Right atrium auricular region (tissue), 2 donors: ENCODE data around the gene COQ6. TPM values are rescaled to one million over a fixed set of nuclear protein-coding genes. Genes with fewer than 3 reads are reported as not detected.

Experiments used
- DNase-seq: peaks from one replicate; pipeline ENCODE4 v3.0.0-alpha.2; 2019; ENCODE audit warnings: low spot score
- H3K27ac ChIP-seq, 2 donors: fragments of 200-600 bp; sonication (generic); 1 replicate in 1 of 2; 2 replicates in 1 of 2; pipeline ENCODE4 v1.5.1; 2016 to 2019
- H3K27me3 ChIP-seq, 2 donors: fragments of 200-600 bp; sonication (generic); one replicate each; pipeline versions ENCODE4 v1.5.1 to v1.6.0; 2017 to 2019
- H3K36me3 ChIP-seq: fragments of 200-600 bp; sonication (generic); one replicate; pipeline ENCODE4 v1.5.1; 2016
- H3K4me1 ChIP-seq, 2 donors: fragments of 200-600 bp; sonication (generic); one replicate each; pipeline versions ENCODE4 v1.5.1 to v1.6.0; 2017 to 2019
- H3K4me3 ChIP-seq, 2 donors: fragments of 200-600 bp; sonication (generic); 1 replicate in 1 of 2; 2 replicates in 1 of 2; pipeline ENCODE4 v1.5.1; 2017 to 2019; ENCODE audit warnings: mild to moderate bottlenecking in 1 of 2, moderate library complexity in 1 of 2
- H3K9me3 ChIP-seq, 2 donors: fragments of 200-600 bp; sonication (generic); one replicate each; pipeline ENCODE4 v1.5.1; 2019
- total RNA-seq, 2 donors: library from RNA; depleted of rRNA; stranded (reverse); fragments of >200 nt; gene quantifications; one replicate each; pipeline ENCODE4 v1.1.0, GENCODE V29; 2016
- TF ChIP-seq, protein P1 (sequence below), 2 donors: fragments of 200-600 bp; sonication (generic); IDR thresholded peaks; one replicate each; pipeline ENCODE4 v1.5.1; 2019; ENCODE audit warnings: antibody characterized with exemption in 2 of 2

The COQ6 gene
- total RNA-seq, 2 donors from 2014 or later = 34.2 to 64.9 TPM

DNA sequence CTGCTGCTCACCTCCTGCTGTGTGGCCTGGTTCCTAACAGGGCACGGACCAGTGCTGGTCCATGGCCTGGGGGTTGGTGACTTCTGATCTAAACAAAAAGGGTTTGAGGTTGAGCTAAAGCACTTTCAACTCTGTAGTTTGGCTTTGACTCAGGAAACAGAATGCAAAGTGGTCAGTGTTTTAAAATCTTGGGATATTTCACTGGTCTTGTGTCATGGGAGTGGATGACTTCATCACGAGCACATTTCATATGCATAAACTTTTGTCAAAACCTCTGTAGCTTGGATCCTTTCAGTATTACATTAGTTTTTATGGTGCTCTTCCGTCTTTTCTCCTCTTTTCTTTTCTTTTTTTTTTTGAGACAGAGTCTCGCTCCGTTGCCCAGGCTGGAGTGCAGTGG, 25.8 kb upstream of the COQ6 start:
- H3K27me3 ChIP-seq = no peaks in the 10 kb centered on the region
- no peak overlapping the region for H3K27ac ChIP-seq
- no peak overlapping the region for H3K4me3 ChIP-seq
- H3K36me3 ChIP-seq = peaks cover 89% of the 10 kb centered on the region
- no peaks in the 10 kb centered on the region for H3K4me1 ChIP-seq
- no peak for DNase-seq
- TF ChIP-seq, protein P1, sequence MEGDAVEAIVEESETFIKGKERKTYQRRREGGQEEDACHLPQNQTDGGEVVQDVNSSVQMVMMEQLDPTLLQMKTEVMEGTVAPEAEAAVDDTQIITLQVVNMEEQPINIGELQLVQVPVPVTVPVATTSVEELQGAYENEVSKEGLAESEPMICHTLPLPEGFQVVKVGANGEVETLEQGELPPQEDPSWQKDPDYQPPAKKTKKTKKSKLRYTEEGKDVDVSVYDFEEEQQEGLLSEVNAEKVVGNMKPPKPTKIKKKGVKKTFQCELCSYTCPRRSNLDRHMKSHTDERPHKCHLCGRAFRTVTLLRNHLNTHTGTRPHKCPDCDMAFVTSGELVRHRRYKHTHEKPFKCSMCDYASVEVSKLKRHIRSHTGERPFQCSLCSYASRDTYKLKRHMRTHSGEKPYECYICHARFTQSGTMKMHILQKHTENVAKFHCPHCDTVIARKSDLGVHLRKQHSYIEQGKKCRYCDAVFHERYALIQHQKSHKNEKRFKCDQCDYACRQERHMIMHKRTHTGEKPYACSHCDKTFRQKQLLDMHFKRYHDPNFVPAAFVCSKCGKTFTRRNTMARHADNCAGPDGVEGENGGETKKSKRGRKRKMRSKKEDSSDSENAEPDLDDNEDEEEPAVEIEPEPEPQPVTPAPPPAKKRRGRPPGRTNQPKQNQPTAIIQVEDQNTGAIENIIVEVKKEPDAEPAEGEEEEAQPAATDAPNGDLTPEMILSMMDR (IDR thresholded peaks at IDR 0.05) = no peak
- no peaks in the 10 kb centered on the region for H3K9me3 ChIP-seq

DNA sequence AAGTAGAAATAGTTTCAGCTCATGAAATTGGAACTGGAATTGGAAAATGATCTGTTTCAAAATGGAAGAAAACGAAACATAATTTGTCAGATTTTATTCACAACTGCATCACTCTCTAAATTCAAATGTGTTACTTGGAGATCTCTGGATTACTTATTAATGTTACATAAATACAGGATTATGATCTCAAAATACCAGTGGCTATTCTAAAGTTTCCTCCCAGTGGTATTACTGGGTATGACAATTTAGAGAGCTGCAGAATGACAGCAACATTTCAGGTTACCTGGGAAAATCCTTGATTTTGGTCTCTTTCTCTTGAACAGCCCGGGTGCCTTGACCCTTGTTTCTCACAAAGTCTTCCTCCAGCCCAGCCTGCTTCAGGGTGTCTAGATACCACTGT, 14.4 kb upstream of the COQ6 start:
- Histone ChIP-seq H3K4me1 (no peaks in the 10 kb centered on the region), H3K9me3 (no peaks in the 10 kb centered on the region), H3K27ac (no peak overlapping the region), H3K36me3 (peaks cover 69% of the 10 kb centered on the region), H3K27me3 (no peaks in the 10 kb centered on the region), H3K4me3 (no peak overlapping the region)
- no peak for DNase-seq
- TF ChIP-seq, protein P1 (IDR thresholded peaks at IDR 0.05) = peak in 1 of 2 donors; percentile 35

DNA sequence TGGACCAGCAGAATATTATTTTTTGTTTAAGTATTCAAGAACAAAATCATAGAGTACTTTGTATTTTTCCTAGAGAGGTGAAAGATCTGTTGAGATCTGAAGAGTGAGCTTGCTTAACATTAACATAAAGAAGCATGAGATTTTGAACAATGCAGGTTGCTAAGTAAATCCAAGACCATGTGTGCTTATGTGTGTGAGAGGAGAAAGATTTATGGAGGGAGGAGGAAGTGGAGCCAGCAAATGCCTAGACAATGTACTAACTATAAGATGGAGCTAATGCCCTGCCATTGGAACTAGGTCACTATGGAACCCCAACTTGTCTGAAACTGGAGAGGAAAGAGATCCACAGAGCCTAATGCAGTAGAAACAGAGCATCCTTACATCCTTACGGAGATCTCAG, 13.6 kb upstream of the COQ6 start:
- H3K4me1 ChIP-seq = no peaks in the 10 kb centered on the region
- H3K4me3 ChIP-seq = no peak overlapping the region
- H3K27me3 ChIP-seq = no peaks in the 10 kb centered on the region
- TF ChIP-seq, protein P1 (IDR thresholded peaks at IDR 0.05) = no peak
- no peak overlapping the region for H3K27ac ChIP-seq
- DNase-seq = no peak
- no peaks in the 10 kb centered on the region for H3K9me3 ChIP-seq
- peaks cover 62% of the 10 kb centered on the region for H3K36me3 ChIP-seq

DNA sequence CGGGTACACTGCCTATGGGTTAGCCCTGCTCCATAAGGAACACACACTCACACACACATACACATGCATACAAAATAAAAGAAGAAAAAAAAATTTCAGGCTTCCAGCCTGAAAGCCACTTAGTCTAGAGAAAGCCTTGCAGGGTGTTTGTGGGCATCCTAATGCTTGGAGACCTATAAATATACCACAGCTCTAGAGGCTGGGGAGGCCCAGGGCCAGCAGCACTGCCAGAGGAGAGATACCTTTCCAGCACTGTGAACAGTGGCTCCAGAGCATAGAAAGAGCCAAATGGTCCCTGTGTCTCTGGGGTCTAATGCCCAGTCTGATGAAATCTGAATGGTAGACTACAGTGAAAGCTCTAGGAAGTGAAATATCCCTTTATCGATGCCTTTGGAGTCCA, 13.1 kb upstream of the COQ6 start:
- no peak for DNase-seq
- Histone ChIP-seq H3K4me3 (no peak overlapping the region), H3K4me1 (no peaks in the 10 kb centered on the region), H3K27me3 (no peaks in the 10 kb centered on the region), H3K9me3 (no peaks in the 10 kb centered on the region), H3K36me3 (peaks cover 62% of the 10 kb centered on the region), H3K27ac (no peak overlapping the region)
- TF ChIP-seq, protein P1 (IDR thresholded peaks at IDR 0.05) = no peak

DNA sequence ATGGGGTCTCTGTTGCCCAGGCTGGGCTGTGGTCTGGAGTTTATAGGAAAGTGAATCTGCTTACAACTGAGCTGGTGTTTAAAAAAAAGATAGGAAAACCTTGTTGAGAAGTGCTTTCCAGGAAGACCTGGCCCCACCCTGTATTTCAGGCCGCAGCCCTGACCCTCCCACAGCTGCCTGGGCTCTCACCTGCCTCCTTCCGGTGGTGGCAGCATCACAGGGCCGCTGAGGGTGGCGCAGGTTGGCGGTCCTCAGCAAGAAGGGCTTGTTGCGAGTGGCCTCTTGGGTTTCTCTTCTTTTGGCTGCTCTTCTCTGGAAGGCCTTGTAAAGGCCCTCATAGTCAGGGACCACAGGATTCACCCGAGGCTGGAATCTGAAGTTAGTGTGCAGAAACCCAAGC, 7.9 kb upstream of the COQ6 start:
- DNase-seq = no peak
- Histone ChIP-seq H3K4me1 (no peaks in the 10 kb centered on the region), H3K36me3 (peaks cover 51% of the 10 kb centered on the region), H3K27me3 (no peaks in the 10 kb centered on the region), H3K27ac (no peak overlapping the region), H3K9me3 (no peaks in the 10 kb centered on the region), H3K4me3 (no peak overlapping the region)
- TF ChIP-seq, protein P1 (IDR thresholded peaks at IDR 0.05) = no peak

DNA sequence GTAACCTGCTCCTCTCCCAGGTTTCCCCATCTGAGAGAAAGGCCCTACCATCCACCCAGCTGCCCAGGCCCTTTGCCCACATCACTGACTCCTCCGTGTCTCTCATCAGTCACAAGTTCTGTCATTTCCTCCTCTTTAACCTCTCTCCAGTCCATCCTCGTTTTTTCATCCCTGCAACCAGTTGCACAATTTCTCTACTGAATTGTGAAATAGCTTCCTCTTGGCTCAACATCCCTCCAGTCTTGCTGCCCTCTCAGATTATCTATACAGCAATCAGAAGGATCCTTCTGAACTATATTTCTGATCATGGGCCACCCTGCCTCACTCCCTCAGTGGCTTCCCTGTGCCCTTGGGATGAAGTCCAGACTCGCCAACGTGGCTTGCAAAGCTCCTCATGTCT, 7.0 kb upstream of the COQ6 start:
- Histone ChIP-seq H3K27me3 (no peaks in the 10 kb centered on the region), H3K27ac (peak overlapping the region in 1 of 2 donors; percentile 5), H3K4me1 (no peaks in the 10 kb centered on the region), H3K9me3 (no peaks in the 10 kb centered on the region), H3K4me3 (no peak overlapping the region), H3K36me3 (peaks cover 42% of the 10 kb centered on the region)
- TF ChIP-seq, protein P1 (IDR thresholded peaks at IDR 0.05) = no peak
- no peak for DNase-seq
